ENCODE measurements around the gene PHC2.
"Not testable (repeated sequence)": the region's sequence is repeated elsewhere in the genome, so short reads cannot be mapped to it uniquely, and the experiment has no call there.

Gene PHC2

DNA sequence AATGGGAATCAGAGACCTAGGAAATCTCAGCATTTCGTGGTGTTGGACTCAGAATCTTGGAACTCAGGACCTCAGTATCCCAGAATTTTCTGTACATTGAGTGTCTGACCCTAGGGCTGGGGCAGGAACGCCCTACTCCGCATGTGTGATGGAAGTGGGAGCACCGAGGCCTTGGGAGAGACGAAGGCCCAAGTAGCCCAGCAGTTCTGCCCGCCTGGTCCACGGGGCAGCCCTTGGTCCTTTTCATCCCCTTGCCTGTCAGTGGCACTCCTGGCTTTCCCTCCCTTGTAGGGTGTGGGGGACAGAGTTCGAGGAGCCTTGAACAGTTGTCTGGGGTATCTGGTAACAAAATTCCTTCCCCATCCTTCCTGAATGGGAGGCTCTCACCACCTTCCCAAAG lies 120.2 kb downstream of the PHC2 start:
- TF ChIP-seq, protein P1, sequence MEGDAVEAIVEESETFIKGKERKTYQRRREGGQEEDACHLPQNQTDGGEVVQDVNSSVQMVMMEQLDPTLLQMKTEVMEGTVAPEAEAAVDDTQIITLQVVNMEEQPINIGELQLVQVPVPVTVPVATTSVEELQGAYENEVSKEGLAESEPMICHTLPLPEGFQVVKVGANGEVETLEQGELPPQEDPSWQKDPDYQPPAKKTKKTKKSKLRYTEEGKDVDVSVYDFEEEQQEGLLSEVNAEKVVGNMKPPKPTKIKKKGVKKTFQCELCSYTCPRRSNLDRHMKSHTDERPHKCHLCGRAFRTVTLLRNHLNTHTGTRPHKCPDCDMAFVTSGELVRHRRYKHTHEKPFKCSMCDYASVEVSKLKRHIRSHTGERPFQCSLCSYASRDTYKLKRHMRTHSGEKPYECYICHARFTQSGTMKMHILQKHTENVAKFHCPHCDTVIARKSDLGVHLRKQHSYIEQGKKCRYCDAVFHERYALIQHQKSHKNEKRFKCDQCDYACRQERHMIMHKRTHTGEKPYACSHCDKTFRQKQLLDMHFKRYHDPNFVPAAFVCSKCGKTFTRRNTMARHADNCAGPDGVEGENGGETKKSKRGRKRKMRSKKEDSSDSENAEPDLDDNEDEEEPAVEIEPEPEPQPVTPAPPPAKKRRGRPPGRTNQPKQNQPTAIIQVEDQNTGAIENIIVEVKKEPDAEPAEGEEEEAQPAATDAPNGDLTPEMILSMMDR (IDR thresholded peaks at IDR 0.05; ENCODE audit: low read depth, low read length, missing control alignments): no peak
- H3K27ac ChIP-seq: no peak overlapping the region
- no peaks in the 10 kb centered on the region for H3K36me3 ChIP-seq (replicated peaks)
- H3K27me3 ChIP-seq (replicated peaks): no peaks in the 10 kb centered on the region
- H3K4me3 ChIP-seq (ENCODE audit: low read depth, low read length): no peak overlapping the region
- DNase-seq: no peak
- in situ Hi-C loops (cut with HindIII; ENCODE audit: low pct_ligation_motif_present, low sequenced_read_pairs): no loop called here

DNA sequence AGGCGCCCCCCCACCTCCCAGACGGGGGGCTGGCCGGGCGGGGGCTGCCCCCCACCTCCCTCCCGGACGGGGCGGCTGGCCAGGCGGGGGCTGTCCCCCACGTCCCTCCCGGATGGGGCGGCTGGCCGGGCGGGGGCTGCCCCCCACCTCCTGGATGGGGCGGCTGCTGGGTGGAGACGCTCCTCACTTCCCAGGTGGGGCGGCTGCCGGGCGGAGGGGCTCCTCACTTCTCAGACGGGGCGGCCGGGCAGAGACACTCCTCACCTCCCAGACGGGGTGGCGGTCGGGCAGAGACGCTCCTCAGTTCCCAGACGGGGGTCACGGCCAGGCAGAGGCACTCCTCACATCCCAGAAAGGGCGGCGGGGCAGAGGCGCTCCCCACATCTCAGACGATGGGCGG lies 121.5 kb downstream of the PHC2 start:
- H3K27ac ChIP-seq; in situ Hi-C loops (cut with HindIII; ENCODE audit: low pct_ligation_motif_present, low sequenced_read_pairs); H3K36me3 ChIP-seq (replicated peaks); H3K4me3 ChIP-seq (ENCODE audit: low read depth, low read length); DNase-seq; H3K27me3 ChIP-seq (replicated peaks): not testable (repeated sequence)

DNA sequence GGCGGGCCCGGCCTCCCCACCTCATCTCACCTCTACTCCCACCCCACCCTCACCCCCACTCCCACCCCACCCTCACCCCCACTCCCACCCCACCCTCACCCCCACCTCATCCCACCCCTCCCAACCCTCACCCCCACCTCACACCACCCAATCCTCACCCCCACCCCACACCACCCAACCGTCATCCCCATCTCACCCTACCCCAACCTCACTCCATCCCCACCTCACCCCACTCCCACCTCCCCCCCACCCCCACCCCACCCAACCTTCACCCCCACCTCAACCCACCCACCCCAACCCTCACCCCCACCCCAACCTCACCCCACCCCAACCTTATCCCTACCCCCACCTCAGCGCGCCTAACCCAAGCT lies 123.4 kb downstream of the PHC2 start:
- H3K4me3 ChIP-seq (ENCODE audit: low read depth, low read length): no peak overlapping the region
- no peak for DNase-seq
- in situ Hi-C loops (cut with HindIII; ENCODE audit: low pct_ligation_motif_present, low sequenced_read_pairs): no loop called here
- no peaks in the 10 kb centered on the region for H3K36me3 ChIP-seq (replicated peaks)
- no peaks in the 10 kb centered on the region for H3K27me3 ChIP-seq (replicated peaks)
- TF ChIP-seq, protein P1 (IDR thresholded peaks at IDR 0.05; ENCODE audit: low read depth, low read length, missing control alignments): no peak
- no peak overlapping the region for H3K27ac ChIP-seq

DNA sequence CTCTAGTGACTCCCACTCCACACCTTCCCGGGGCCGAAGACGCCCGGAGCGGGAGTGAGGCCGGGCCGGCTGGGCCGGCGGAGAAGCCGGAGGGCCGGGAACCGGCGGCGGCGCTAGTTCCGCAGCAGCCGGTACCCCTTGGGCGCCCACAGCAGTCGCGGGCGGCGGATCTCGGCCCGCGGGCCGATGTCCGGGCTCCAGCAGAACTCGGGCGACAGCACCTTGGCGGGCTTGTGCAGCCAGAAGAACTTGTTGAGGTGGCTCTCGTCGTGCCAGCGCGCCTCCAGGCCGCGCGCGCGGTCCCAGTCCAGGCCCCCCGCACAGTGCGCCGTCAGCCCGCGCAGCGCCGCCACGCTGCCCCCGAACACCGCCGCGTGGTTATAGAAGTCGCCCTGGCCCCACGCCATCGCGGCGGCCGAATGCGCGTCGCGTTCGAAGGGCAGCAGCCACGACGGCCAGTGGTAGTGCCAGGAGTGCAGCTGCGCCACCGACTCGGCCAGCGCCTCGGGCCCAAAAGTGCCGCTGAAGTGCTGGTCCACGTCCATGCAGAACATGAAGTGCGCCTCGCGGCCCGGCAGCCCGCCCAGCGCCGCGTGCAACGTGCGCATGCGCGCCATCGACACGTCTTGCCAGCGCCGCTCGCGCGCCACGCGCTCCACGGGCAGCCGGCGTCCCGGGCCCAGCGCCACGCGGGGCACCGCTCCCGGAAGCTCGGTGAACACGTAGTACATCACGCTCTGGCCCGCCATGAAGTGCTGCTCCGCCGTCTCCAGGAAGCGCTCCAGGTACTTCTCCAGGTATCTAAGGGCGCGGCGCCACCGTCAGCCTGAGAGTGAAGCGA lies 124.0 kb downstream of the PHC2 start:
- no peaks in the 10 kb centered on the region for H3K27me3 ChIP-seq (replicated peaks)
- H3K4me3 ChIP-seq (ENCODE audit: low read depth, low read length): peak overlapping the region; percentile 22
- TF ChIP-seq, protein P1 (IDR thresholded peaks at IDR 0.05; ENCODE audit: low read depth, low read length, missing control alignments): no peak
- DNase-seq: no peak
- no peaks in the 10 kb centered on the region for H3K36me3 ChIP-seq (replicated peaks)
- H3K27ac ChIP-seq: no peak overlapping the region
- in situ Hi-C loops (cut with HindIII; ENCODE audit: low pct_ligation_motif_present, low sequenced_read_pairs): no loop called here

DNA sequence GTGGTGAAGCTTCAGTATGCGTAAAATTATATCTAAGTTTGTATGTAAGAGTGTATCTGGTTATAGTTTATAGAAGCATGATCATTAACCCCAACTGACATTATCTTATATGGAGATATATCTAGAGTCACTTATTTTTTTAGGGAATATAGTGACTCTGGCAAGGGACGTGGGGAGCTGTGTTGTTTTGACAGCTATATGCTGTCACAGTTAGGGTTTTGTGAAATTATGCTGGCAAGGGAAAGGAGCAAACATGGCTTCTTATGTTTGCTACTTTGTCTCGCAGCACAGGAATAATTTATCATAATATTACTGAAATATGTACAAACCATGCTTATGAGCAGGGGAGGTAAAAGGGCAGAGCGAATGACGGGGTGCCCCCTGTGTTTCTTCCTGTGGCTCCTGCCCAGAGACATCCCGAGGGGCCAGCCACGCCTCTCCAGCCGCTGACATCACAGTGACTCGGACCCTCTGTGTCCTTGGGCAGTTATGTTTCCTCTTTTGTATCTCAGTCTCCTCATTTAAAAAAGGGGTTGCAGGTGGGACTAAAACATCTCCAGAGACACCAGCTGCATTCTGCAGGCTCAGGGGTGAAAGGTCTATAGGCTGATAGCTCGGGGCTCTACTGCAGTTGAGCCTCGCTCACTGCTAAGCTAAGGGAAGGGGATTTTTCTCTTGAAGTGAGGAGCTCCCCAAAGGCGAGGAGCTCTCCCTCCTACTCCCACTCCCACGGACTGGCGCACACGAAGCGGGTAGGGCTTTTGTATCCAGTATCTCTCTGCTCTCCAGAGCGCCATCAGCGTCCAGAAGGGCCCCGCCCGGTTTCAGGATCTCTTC lies 124.9 kb downstream of the PHC2 start:
- TF ChIP-seq, protein P1 (IDR thresholded peaks at IDR 0.05; ENCODE audit: low read depth, low read length, missing control alignments): no peak
- DNase-seq: no peak
- in situ Hi-C loops (cut with HindIII; ENCODE audit: low pct_ligation_motif_present, low sequenced_read_pairs): no loop called here
- Histone ChIP-seq H3K4me3 (ENCODE audit: low read depth, low read length) (no peak overlapping the region), H3K27me3 (replicated peaks) (no peaks in the 10 kb centered on the region), H3K36me3 (replicated peaks) (no peaks in the 10 kb centered on the region), H3K27ac (no peak overlapping the region)

DNA sequence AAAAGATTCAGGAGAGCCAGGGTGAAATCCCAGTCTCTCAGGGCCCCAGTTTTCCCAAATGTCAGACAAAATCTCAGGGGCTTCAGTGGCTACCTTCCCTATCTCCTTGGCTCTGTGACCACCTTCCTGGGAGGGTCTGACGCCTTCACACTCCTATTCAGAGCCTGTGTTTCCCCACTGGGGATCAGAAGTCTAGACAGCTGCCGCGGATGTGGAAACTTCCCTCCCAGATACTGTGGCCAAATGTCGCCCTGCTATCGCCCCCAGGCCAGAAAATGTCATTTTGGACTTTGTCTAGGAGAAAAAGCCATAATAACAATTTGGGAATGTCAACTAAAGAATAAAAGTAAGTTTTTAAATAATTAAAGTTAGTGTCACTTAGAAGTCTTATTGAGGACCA lies 125.9 kb downstream of the PHC2 start:
- H3K27me3 ChIP-seq (replicated peaks): no peaks in the 10 kb centered on the region
- in situ Hi-C loops (cut with HindIII; ENCODE audit: low pct_ligation_motif_present, low sequenced_read_pairs): no loop called here
- H3K36me3 ChIP-seq (replicated peaks): no peaks in the 10 kb centered on the region
- no peak overlapping the region for H3K4me3 ChIP-seq (ENCODE audit: low read depth, low read length)
- TF ChIP-seq, protein P1 (IDR thresholded peaks at IDR 0.05; ENCODE audit: low read depth, low read length, missing control alignments): no peak
- H3K27ac ChIP-seq: no peak overlapping the region
- DNase-seq: no peak

Data from brain microvascular endothelial cell (primary cell).